ENCODE results near the gene RFT1.

The RFT1 gene

DNA sequence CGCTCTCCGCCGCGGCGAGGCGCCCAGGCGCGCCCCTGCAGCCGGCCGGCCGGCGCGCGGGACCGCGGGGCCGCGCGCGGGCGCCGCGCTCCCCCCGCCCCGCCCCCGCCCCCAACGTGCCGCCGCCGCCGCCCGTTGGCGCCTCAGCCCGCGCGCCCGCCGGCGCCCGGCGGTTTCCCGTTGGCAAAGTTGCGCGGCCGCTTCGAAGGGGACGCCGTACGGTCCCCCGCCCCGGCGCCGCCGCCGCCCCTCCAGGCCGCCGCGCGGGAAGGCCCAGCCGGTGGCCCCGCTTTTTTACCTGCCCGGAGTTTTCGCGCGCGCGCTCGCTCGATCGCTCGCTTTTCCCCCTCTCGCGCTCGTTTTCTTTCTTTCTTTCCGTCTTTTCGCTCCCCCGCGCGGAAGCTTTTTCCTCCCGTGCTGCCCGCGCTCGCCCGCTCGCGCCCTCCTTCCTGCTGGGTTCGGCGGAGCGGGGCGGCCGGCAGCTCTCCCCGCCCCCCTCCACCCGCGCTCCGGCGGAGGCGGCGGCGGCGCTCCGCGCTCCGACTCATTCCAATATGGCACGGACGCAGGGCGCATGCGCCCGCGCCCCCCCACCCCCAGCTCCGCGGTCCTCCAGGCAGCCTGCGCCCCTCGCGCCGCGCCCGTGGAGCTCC lies 84.6 kb downstream of the RFT1 start, which contains the start of gene SFMBT1:
Gene SFMBT1, minus strand, starts transcription at position 556 of the 653 bp plus-strand sequence. CDS start 76,945 bp downstream, outside the sequence.
- peak within 1 kb of the TSS; percentile 78 for H3K27ac ChIP-seq (ENCODE audit: low read length)
- H3K9me3 ChIP-seq (ENCODE audit: insufficient read depth, low read length), result no peaks in the 10 kb centered on the region
- H3K79me2 ChIP-seq (ENCODE audit: low read length), result peaks cover 31% of the 10 kb centered on the region
- H2AFZ ChIP-seq (ENCODE audit: low read depth, low read length), result peak within 1 kb of the TSS; percentile 86
- H3K36me3 ChIP-seq (replicated peaks; ENCODE audit: low read depth, low read length), result no peaks in the 10 kb centered on the region
- H4K20me1 ChIP-seq (ENCODE audit: insufficient read depth, low read length), result no peaks in the 10 kb centered on the region
- TF ChIP-seq, protein P1, sequence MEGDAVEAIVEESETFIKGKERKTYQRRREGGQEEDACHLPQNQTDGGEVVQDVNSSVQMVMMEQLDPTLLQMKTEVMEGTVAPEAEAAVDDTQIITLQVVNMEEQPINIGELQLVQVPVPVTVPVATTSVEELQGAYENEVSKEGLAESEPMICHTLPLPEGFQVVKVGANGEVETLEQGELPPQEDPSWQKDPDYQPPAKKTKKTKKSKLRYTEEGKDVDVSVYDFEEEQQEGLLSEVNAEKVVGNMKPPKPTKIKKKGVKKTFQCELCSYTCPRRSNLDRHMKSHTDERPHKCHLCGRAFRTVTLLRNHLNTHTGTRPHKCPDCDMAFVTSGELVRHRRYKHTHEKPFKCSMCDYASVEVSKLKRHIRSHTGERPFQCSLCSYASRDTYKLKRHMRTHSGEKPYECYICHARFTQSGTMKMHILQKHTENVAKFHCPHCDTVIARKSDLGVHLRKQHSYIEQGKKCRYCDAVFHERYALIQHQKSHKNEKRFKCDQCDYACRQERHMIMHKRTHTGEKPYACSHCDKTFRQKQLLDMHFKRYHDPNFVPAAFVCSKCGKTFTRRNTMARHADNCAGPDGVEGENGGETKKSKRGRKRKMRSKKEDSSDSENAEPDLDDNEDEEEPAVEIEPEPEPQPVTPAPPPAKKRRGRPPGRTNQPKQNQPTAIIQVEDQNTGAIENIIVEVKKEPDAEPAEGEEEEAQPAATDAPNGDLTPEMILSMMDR (IDR thresholded peaks at IDR 0.05; ENCODE audit: low read depth, low read length), result no peak
- no peak for TF ChIP-seq EZH2phosphoT487 (IDR thresholded peaks at IDR 0.05; ENCODE audit: low read depth)
- peak within 1 kb of the TSS; percentile 81 for H3K4me3 ChIP-seq (ENCODE audit: low read length)
- H3K4me1 ChIP-seq (ENCODE audit: low read length), result peaks cover 18% of the 10 kb centered on the region
- peak within 1 kb of the TSS; percentile 98 for H3K9ac ChIP-seq (ENCODE audit: low read length)
- H3K27me3 ChIP-seq (ENCODE audit: low read depth, low read length), result peaks cover 5% of the 10 kb centered on the region; the same call in 1 of the 2 replicates
- peak within 1 kb of the TSS; percentile 92 for H3K4me2 ChIP-seq (ENCODE audit: low read length)

DNA sequence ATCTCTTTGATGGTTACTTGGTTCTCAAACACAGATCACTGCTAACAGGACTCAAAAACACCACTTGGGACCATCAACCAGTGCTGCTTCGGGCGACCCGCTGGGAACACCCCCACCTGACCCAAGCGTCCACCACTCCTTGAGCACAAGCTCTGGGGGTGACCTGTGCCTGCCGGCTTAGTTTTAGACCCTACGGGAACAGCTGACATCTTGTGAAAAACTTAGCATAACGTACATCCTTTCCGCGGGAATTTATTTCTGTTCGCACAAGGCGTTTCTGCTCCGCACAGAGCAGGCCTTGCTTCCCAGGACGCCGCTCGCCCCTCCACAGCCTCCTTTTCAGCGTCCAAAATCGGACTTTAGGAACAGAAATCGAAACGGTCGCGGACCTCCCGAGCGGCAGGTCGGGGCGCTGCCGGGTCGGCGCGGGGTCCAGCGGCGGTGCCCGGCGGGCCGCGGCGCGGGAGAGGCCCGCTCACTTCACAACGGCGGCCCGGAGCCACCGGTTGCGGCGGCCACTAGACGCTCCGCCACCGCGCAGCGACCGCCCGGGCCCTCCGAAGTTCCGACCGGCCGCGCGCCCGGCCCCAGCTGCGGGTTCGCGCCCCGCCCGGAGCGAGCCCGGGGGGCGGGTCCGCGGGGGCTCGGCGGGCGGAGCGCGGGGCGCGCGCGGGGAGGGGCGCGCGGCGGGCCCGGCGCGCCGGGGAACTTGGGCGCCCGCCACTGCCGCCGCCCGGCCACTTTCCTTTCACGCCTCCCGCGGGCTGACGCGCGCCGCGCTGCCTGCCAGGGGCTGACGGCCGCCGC lies 85.3 kb downstream of the RFT1 start:
- Histone ChIP-seq H3K79me2 (ENCODE audit: low read length) (peaks cover 39% of the 10 kb centered on the region), H3K9ac (ENCODE audit: low read length) (peak overlapping the region; percentile 80), H3K27me3 (ENCODE audit: low read depth, low read length) (peaks cover 5% of the 10 kb centered on the region; the same call in 1 of the 2 replicates), H2AFZ (ENCODE audit: low read depth, low read length) (peak overlapping the region; percentile 60), H3K4me1 (ENCODE audit: low read length) (peaks cover 25% of the 10 kb centered on the region), H3K4me3 (ENCODE audit: low read length) (peak overlapping the region; percentile 81), H3K36me3 (replicated peaks; ENCODE audit: low read depth, low read length) (no peaks in the 10 kb centered on the region), H4K20me1 (ENCODE audit: insufficient read depth, low read length) (no peaks in the 10 kb centered on the region), H3K9me3 (ENCODE audit: insufficient read depth, low read length) (no peaks in the 10 kb centered on the region), H3K4me2 (ENCODE audit: low read length) (peak overlapping the region; percentile 92), H3K27ac (ENCODE audit: low read length) (peak overlapping the region; percentile 21)
- TF ChIP-seq, protein P1 (IDR thresholded peaks at IDR 0.05; ENCODE audit: low read depth, low read length), result no peak
- TF ChIP-seq EZH2phosphoT487 (IDR thresholded peaks at IDR 0.05; ENCODE audit: low read depth), result no peak

DNA sequence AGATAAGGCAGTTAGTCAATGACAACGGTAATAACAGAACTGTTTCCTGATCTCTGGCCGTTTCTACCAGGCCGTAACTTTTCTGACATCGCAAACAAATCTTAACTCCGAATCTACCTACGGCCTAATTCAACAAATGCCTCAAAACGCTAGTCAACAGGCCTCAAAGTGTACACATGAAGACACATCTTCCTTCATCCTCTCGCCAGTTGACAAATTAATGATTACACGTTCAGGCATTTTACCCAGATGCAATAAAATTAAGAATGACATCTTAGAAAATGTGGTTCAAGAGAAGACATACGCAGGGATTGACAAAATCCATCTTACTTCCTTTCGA lies 85.9 kb downstream of the RFT1 start:
- no peak overlapping the region for H2AFZ ChIP-seq (ENCODE audit: low read depth, low read length)
- no peaks in the 10 kb centered on the region for H3K9me3 ChIP-seq (ENCODE audit: insufficient read depth, low read length)
- no peak overlapping the region for H3K27ac ChIP-seq (ENCODE audit: low read length)
- peaks cover 5% of the 10 kb centered on the region; the same call in 1 of the 2 replicates for H3K27me3 ChIP-seq (ENCODE audit: low read depth, low read length)
- H3K9ac ChIP-seq (ENCODE audit: low read length), result peak overlapping the region; percentile 80
- H3K79me2 ChIP-seq (ENCODE audit: low read length), result peaks cover 41% of the 10 kb centered on the region
- H3K36me3 ChIP-seq (replicated peaks; ENCODE audit: low read depth, low read length), result no peaks in the 10 kb centered on the region
- H3K4me1 ChIP-seq (ENCODE audit: low read length), result peaks cover 26% of the 10 kb centered on the region
- TF ChIP-seq EZH2phosphoT487 (IDR thresholded peaks at IDR 0.05; ENCODE audit: low read depth), result no peak
- TF ChIP-seq, protein P1 (IDR thresholded peaks at IDR 0.05; ENCODE audit: low read depth, low read length), result no peak
- peak overlapping the region; percentile 81 for H3K4me3 ChIP-seq (ENCODE audit: low read length)
- no peaks in the 10 kb centered on the region for H4K20me1 ChIP-seq (ENCODE audit: insufficient read depth, low read length)
- H3K4me2 ChIP-seq (ENCODE audit: low read length), result peak overlapping the region; percentile 92

DNA sequence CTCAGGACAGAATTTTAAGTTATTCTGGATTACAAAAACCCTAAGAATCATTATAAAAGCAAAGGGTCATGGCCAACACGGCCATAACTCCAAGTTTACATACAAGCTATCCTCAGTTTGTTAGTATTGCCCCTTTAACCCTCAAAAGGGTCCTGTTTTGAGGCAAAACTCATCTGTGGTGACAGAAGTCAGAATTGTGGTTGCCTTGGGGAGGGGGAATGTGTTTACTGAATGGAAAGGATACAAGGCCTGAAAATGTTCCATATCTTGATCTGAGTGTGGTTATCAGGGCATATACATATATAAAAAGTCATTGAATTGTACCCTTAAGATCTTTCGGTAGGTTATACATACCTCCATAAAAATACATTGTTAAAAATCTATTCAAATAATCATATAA lies 86.5 kb downstream of the RFT1 start:
- Histone ChIP-seq H3K4me2 (ENCODE audit: low read length) (peak overlapping the region; percentile 92; the same call in 1 of the 2 replicates), H3K79me2 (ENCODE audit: low read length) (peaks cover 47% of the 10 kb centered on the region)

More for the DNA sequence above, 86.5 kb downstream of the RFT1 start:
- TF ChIP-seq, protein P1 (IDR thresholded peaks at IDR 0.05; ENCODE audit: low read depth, low read length), result no peak
- no peak for TF ChIP-seq EZH2phosphoT487 (IDR thresholded peaks at IDR 0.05; ENCODE audit: low read depth)
- Histone ChIP-seq H2AFZ (ENCODE audit: low read depth, low read length) (no peak overlapping the region), H3K4me3 (ENCODE audit: low read length) (no peak overlapping the region), H3K27me3 (ENCODE audit: low read depth, low read length) (peaks cover 5% of the 10 kb centered on the region; the same call in 1 of the 2 replicates), H3K36me3 (replicated peaks; ENCODE audit: low read depth, low read length) (no peaks in the 10 kb centered on the region), H3K4me1 (ENCODE audit: low read length) (peaks cover 26% of the 10 kb centered on the region), H3K9ac (ENCODE audit: low read length) (no peak overlapping the region), H3K9me3 (ENCODE audit: insufficient read depth, low read length) (no peaks in the 10 kb centered on the region), H4K20me1 (ENCODE audit: insufficient read depth, low read length) (no peaks in the 10 kb centered on the region), H3K27ac (ENCODE audit: low read length) (no peak overlapping the region)

Measured in OCI-LY3 (cell line).